ACC112 (cell line): ENCODE data around the gene HOXD8.

Source experiments
- H2AFZ ChIP-seq: fragments of 200-600 bp; sonication (generic); one replicate; pipeline ENCODE4 v1.6.0; 2017; ENCODE audit warnings: antibody characterized with exemption, low read length; ENCODE audit not compliant: unreplicated experiment
- H3K27ac ChIP-seq: fragments of 200-600 bp; sonication (generic); 2 replicates; pipeline ENCODE4 v1.5.1; 2014; ENCODE audit warnings: low read depth, mild to moderate bottlenecking, antibody characterized with exemption, low read length, moderate library complexity
- H3K27me3 ChIP-seq: fragments of 200-600 bp; sonication (generic); 2 replicates; pipeline ENCODE4 v1.6.1; 2014; ENCODE audit warnings: mild to moderate bottlenecking, antibody characterized with exemption, low read length, moderate library complexity, mixed read lengths; ENCODE audit not compliant: insufficient read depth
- H3K36me3 ChIP-seq: fragments of 200-600 bp; sonication (generic); 2 replicates; pipeline ENCODE4 v1.6.1; 2016; ENCODE audit warnings: mild to moderate bottlenecking, antibody characterized with exemption, low read length, moderate library complexity, mixed read lengths; ENCODE audit not compliant: insufficient read depth
- H3K4me1 ChIP-seq: fragments of 200-600 bp; sonication (generic); one replicate; pipeline ENCODE4 v1.6.1; 2016; ENCODE audit warnings: low read length, mixed read lengths; ENCODE audit not compliant: insufficient read depth, unreplicated experiment, control insufficient read depth
- H3K4me3 ChIP-seq: fragments of 200-600 bp; sonication (generic); 2 replicates; pipeline ENCODE4 v1.5.1; 2014; ENCODE audit warnings: mild to moderate bottlenecking, low read depth, low read length
- H3K79me2 ChIP-seq: fragments of 200-600 bp; sonication (generic); one replicate; pipeline ENCODE4 v1.6.0; 2016; ENCODE audit warnings: low read length; ENCODE audit not compliant: control insufficient read depth, unreplicated experiment, insufficient read depth

HOXD8 gene

DNA sequence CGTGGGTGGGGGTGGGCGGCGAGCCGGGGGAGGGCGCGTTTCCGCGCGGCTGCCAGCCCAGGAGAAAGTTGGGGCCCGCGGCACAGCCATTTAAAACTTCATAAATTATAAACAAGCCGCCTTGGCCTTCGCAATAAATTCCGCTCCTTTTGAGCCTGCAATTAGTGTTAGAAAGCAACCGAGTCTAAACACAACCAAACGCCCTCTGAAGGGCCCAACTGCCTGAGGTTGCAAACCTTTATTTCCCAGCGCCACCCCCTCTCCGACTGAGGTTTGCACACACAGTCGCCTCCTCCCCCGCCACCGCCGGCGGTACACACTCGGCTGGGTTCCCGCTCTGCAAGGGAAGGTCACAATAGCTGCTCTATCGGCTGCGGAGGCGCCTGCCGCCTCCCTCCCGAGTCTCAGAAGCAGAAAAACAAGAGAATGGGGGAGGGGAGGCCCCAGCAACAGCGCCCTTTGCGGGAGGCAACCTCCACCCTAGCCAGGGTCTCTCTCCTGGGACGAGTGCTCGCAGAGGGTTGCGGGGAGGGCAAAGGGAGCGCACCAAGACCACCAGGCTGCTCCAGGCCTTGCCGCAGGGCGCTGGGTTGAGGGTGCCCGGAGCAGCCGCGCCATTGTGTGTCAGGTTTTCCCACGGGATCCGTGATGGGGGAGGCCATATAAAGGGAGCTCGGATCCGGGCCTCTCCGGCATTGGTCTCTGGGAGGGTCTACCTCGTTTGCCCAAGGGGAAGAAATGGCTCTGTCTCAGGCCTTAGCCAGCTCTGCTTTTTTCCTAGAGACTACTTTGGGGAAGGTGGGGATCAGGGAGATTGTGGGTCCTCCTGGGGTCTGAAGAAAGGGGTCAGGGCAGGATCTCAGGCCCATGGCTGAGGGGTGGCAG, 45.6 kb downstream of the HOXD8 start:
- Histone ChIP-seq H3K27ac (no peak overlapping the region), H3K27me3 (peaks cover 13% of the 10 kb centered on the region; the same call in 1 of the 2 replicates), H3K79me2 (no peaks in the 10 kb centered on the region), H3K36me3 (no peaks in the 10 kb centered on the region), H3K4me1 (no peaks in the 10 kb centered on the region), H3K4me3 (0 out of 2 replicates have a peak overlapping the region, but pooled peaks have one; percentile 42), H2AFZ (peak overlapping the region; percentile 31)

DNA sequence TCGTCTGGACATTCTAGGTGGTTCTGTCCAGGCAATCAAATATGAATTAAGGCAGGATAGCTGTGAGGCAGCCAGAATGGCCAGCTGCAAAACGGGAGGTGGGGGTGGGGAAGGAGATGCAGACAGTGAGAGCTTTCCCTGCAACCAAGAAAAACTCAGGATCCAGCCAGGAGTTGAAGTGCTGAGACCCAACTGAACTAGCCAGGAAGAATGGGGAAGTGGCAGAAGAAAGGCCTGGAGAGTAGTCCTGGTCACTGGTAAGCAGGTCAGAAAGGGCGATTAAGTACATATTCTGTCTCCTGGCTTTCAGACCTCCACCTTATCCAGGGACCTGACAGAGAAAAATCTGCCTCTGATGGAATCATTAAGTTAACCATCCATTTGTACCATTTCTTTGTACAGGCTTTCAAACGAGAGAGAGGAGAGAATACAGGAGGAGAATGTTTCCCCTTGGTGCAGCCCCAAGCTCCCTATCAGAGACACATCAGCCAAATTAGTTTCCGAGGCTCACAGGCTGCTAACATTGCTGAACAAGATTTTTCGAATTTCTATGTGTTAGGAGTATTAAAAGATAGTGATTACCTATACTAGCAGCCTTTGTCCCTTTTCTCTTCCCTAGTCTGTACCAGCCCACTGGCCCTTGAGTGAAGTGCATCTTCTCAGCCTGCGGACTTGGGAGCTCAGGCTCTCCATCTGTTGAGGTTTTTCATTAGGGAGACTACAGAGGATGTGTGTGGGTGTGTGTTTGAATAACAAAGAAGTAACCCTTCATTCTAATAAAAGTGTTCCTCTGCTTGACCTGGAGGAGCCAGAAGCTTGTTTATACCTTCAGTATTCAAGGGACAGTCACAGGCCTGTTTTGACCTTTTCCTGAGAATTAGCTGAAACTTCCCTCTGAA, 46.5 kb downstream of the HOXD8 start:
- Histone ChIP-seq H3K4me1 (no peaks in the 10 kb centered on the region), H3K79me2 (no peaks in the 10 kb centered on the region), H3K27ac (no peak overlapping the region), H3K36me3 (no peaks in the 10 kb centered on the region), H2AFZ (no peak overlapping the region), H3K4me3 (no peak overlapping the region), H3K27me3 (peaks cover 13% of the 10 kb centered on the region; the same call in 1 of the 2 replicates)

DNA sequence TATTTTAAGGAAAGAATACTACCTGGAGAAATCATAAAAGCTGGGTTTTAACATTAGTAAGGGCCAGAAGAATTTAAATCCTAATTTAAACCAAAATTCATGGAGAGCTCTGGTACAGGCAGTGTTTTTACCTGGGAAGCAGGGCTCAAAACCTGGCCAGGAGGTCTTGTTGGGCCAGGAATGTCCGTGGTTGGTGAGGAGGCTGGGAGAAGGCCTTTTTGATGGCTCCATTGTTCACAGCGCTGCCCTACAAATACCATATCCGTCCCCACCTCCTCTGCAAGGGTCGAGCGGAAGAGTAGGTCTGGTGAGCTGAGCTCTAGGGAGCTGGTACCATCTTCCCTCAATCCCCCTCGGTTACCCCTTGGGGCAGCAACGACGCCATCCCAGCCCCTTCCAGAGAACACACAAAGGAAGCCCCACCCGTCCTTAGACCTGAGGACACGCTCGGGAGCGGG, 48.1 kb downstream of the HOXD8 start:
- H3K27ac ChIP-seq, result no peak overlapping the region
- no peaks in the 10 kb centered on the region for H3K79me2 ChIP-seq
- peaks cover 13% of the 10 kb centered on the region; the same call in 1 of the 2 replicates for H3K27me3 ChIP-seq
- H3K4me3 ChIP-seq, result peak overlapping the region; percentile 83
- no peaks in the 10 kb centered on the region for H3K4me1 ChIP-seq
- no peak overlapping the region for H2AFZ ChIP-seq
- H3K36me3 ChIP-seq, result no peaks in the 10 kb centered on the region

DNA sequence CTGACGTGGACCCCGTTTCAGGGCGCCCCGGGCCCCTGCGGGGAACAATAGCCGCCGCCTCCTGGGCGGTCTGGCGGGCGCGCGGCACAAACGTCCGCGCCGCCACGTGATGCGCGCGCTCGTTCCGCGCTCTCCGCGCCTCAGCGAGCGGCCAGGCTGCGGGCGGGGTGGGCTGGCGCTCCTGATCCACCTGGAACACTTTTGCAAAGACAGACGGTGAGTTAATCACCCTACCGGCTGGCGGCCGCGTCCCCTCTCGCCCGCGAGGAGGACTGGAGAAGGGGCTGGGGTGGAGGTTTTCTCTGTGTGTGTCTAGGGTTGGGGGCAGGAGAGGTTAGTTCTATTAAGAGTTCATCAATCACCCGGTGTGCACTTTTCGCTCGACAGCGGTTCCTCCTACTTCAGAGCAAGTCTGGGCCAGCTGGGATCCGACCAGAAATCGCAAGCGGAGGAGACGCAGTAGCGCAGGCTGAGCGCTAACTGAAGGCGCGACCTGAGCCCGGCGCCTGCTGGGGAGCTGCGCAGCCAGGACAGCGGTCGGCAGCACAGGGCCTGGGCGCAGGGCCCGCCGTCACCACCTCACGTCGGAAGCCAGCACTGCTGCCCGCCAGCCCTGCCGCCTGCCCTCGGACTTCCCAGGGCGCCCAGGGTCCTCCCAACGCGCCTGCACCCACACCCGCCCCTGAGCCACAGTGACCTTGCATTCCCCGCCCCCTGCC, 48.7 kb downstream of the HOXD8 start:
- Histone ChIP-seq H3K36me3 (no peaks in the 10 kb centered on the region), H3K4me3 (peak overlapping the region; percentile 83), H3K4me1 (no peaks in the 10 kb centered on the region), H3K27me3 (peaks cover 13% of the 10 kb centered on the region; the same call in 1 of the 2 replicates), H3K79me2 (no peaks in the 10 kb centered on the region), H2AFZ (peak overlapping the region; percentile 70), H3K27ac (no peak overlapping the region)

DNA sequence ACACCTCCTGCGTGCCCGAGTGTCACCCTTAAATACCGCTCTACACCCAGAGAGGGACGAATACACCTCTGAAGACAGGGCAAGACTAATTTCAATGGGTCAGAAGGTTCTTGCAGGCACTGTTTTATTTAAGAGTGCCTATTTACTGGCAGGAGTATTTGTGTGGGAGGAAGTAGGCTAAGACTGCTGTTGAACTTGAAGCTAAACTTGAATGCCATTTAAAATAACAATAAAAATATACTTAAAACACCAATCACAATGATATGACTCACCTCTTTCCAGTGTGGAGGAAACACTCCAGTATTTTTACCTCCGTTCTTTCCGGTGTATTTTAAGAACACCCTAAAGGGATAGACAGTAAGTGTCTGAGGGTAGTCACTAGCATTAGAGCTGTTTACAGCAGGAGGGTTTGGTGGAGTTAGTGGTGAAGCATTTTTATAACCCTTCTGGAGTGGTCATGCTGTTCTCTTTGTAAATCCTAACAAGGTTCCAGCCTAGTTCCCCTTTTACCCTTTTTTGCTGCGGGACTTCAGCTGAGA, 49.3 kb downstream of the HOXD8 start:
- no peaks in the 10 kb centered on the region for H3K36me3 ChIP-seq
- H3K27me3 ChIP-seq, result peaks cover 13% of the 10 kb centered on the region; the same call in 1 of the 2 replicates
- H3K4me1 ChIP-seq, result no peaks in the 10 kb centered on the region
- H3K79me2 ChIP-seq, result no peaks in the 10 kb centered on the region
- no peak overlapping the region for H2AFZ ChIP-seq
- H3K27ac ChIP-seq, result no peak overlapping the region
- peak overlapping the region; percentile 83 for H3K4me3 ChIP-seq

DNA sequence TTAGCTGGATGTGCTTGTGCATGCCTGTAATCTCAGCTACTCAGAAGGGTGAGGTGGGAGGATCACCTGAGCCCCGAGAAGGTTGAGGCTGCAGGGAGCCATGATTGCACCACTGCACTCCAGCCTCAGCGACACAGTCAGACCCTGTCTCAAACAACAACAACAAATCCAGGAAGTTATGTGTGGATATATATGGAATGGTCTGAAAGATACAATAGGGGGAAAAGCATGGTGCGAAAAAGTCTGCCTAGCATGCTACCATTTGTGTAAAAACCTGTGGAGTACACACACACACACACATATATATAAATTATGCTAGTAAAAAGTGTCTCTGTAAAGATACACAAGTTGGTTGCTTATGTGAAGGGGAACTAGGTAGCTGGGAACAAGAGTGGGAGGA, 52.0 kb downstream of the HOXD8 start:
- no peak overlapping the region for H2AFZ ChIP-seq
- no peak overlapping the region for H3K27ac ChIP-seq
- H3K27me3 ChIP-seq, result peaks cover 13% of the 10 kb centered on the region; the same call in 1 of the 2 replicates
- no peaks in the 10 kb centered on the region for H3K4me1 ChIP-seq
- no peak overlapping the region for H3K4me3 ChIP-seq
- no peaks in the 10 kb centered on the region for H3K79me2 ChIP-seq
- H3K36me3 ChIP-seq, result no peaks in the 10 kb centered on the region
